GM18498 (cell line): ENCODE measurements around the gene NXT1.
"Not testable (repeated sequence)": the region's sequence is repeated elsewhere in the genome, so short reads cannot be mapped to it uniquely, and the experiment has no call there.

ENCODE experiments used
- ATAC-seq: cut with Tn5 transposase; IDR thresholded peaks from one replicate; pipeline ENCODE4 v1.9.1; 2021; ENCODE audit warnings: mild to moderate bottlenecking, moderate library complexity; ENCODE audit not compliant: unreplicated experiment

NXT1 gene

DNA sequence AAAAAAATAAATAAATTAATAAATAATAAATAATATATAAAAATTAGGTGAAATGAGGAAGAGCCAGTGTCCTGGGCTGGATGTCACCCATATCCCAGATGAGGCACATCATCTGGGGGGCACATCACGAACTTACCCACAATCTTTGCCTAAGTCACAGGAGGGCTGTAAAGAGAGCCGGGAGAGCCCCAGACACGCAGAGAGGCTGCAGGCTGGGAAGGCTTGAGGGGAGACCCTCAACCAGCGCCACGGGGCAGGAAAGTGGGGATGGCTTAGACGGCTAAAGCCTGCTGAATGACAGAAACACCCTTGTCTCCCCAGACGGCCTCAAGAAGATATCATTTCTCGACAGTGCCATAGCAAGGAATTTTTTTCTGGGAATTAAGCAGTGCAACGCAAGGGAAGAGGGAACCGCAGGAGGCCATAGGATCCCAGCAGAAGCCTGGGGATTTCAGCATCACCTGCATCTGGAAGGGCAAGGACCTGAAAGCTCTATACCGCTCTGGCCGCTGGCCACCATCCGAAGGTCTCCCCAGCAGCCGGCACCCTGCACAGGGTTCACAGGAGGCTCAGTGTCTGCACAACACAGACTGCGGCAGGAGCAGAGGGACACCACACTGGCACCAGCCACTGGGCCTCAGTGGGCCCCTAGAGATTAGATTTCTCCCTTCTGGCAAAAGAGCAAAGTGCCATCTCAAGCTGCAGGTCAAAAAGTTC, 22.8 kb upstream of the NXT1 start:
- no peak for ATAC-seq

DNA sequence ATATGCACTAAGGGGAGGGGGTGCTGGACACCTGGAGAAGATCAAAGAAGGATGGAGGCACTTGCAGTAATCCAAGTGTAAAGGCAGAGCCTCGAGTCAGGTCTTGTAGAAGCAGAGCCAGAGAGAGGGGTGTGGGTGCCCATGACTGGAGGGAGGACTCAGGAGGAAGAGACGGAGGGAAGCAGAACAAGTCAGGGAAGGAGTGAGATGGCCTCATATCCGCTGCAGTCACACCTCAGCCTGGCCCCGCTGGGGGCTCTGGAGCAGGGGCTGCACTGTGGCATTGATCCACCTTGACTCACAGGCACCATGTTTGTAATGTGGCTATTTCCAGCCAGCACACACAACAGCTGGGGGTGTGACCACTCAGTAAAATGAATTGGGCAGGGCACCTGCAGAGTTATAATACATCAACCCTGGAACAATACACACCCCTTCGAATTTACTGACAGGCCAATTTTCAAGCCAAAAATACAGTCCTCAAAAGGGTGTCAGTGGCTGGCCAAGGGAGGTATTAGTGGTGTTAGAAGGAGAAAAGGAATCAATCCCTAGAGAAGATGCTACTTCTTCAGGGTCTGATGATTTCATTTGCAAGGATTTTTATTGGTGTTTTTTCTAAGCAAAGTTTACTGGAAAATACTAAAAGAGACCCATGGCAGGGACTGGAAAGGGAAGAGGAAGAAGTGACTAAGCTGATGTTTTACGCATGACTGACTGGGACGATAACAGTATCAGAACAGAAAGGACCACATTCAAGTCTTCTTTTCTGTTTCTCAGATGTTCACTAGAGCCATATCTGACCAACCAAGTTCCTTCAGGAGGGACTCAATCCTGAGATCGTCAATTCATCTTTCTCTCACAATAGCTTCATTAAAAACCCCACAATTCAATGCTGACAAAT, 18.9 kb upstream of the NXT1 start:
- peak; percentile 63 for ATAC-seq

DNA sequence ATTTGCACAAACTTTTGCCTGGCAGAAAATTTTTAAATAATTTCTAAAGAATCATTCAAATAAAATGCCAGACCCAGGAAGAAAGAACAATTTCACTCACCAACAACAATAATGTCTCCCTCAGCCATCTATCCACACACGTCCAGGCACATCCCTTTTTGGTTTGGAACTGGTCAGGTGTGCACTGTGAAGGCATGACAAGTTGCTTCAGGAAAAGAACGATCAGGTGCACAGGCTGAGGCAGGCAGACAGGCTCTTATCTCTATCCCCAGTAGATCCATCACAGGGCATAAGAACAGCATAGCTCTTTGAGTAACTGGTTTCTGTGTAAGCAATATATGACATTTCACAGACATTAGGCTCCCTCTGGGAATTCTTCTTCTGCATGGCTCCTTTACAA, 18.1 kb upstream of the NXT1 start:
- ATAC-seq = no peak

DNA sequence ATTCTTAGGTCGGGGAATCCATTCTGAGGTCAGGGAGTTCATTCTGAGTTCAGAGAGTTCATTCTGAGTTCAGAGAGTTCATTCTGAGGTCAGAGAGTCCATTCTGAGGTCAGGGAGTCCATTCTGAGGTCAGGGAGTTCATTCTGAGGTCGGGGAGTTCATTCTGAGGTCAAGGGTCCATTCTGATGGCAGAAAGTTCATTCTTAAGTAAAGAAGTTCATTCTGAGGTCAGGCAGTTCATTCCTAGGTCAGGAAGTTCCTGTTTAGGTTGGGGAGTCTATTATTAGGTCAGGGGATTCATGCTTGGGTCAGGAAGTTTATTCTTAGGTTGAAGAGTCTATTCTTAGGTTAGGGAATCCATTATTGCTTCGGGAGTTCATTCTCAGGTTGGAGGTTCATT, 16.5 kb upstream of the NXT1 start:
- ATAC-seq = no peak

DNA sequence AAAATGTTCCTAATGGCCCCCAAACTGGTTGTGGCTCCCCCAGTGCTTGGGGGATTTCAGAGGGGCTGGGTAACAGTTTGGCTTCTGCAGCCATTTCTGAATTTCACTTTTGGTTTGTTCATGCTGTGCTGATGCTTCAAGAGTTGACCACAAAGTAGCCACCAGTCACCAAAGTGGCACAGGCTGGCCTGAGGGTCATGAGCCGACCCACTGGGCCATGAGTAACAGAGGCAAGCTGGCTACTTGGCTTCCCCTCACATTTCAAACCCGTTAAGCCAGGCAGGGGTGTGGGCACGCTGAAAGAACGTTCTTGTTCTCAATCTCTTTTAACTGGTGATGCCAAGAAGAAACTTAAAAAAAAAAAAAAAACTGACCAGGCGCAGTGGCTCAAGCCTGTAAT, 15.1 kb upstream of the NXT1 start:
- no peak for ATAC-seq

DNA sequence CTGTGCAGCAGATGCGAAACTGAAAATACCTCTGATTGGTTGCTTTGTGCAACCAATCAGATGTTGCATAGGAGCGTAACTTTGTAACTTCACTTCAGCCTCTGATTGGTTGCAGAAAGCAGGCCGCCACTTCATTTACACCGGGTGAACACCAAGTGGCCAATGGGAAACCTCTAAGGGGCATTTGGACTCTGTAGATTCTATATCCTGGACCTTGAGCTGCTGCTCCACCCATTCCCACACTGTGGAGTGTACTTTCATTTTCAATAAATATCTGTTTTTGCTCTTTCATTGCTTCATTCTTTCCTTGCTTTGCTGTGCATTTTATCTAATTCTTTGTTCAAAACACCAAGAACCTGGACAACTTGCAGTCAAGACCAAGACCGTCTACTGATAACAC, 14.1 kb upstream of the NXT1 start:
- ATAC-seq = no peak

DNA sequence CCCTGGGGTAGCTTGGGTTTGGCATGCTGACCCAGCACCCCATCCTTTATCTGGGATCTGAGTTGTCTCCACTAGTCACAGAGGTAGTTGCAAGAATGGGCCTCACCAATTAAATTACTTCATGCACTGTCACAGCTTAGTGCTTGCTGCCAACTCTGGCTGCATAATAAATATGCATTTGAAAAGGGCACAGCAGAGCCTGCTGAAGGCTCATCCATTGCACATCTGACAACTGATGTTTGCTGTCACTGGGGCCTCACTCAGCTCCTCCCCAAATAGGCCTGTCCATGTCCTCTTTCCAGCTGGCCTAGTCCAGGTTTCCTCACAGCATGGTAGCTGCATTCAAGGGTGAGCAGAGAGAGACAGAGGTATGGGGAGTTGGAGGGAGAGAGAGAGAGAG, 13.3 kb upstream of the NXT1 start:
- ATAC-seq = no peak

DNA sequence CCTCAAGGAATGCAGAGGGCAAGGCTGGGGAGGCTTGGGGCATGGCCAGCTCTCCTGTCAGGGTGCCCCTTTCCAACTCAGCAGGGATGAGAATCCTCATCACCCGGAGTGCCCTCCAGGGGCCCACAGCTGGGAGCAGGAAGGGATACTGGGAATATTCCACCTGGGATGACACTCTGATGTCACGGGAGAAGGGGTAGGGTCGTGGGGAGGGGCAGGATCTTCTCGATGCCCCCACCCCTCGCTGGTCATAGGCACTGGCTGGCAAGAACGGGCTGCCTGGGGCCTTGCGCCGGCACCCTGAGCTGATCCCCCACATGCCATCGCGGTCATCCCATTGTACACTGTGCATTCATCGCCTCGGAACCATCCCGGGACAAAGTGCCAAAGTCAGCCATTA, 10.6 kb upstream of the NXT1 start:
- ATAC-seq = no peak

DNA sequence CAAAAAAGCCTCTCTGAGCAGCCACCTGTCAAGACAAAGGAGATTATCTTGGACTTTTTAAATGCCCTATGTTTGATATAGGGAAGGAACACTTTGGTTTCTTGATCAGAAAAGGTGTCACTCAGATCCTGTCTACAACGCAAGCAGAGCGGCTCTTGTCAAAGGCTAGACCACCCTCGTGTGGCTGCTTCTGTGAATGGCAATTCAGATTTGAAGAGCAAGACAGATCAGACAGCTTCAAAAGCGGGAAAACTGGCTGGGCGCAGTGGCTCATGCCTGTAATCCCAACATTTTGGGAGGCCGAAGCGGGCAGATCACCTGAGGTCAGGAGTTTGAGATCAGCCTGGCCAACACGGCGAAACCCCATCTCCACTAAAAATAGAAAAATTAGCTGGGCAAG, 10.1 kb upstream of the NXT1 start:
- peak; percentile 59 for ATAC-seq

DNA sequence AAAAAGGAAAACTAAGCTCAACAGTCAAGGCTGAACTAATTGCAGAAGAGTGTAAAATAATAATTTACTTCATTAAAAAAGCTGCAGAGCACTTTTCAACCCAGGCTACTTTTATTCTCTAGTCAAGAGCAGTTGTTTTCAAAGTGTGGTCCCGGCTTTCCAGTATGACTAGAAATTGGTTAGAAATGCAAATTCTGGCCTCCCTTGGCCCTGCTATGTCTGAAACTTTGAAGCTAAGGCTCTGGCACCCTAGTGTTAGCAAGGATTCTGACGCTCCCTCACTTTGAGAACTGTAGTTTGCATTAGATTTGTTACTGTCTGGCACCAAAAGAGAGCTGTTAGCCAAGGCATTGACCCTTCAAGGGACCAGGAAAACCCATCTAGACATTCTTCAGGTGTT, 9.5 kb upstream of the NXT1 start:
- peak; percentile 69 for ATAC-seq

DNA sequence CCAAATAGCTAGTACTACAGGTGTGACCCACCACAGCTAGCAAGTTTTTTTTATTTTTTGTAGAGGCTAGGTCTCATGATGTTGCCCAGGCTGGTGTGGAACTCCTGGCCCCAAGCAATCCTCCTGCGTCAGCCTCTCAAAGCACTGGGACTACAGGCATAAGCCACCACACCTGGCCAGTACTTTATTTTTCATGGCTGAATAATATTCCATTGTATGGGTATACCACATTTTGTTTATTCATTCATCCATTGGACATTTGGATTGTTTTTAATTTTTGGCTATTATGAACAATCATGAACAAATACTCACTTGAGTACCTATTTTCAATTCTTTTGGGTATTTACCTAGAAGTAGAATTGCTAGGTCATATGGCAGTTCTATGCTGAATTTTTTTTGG, 7.0 kb upstream of the NXT1 start:
- no peak for ATAC-seq

DNA sequence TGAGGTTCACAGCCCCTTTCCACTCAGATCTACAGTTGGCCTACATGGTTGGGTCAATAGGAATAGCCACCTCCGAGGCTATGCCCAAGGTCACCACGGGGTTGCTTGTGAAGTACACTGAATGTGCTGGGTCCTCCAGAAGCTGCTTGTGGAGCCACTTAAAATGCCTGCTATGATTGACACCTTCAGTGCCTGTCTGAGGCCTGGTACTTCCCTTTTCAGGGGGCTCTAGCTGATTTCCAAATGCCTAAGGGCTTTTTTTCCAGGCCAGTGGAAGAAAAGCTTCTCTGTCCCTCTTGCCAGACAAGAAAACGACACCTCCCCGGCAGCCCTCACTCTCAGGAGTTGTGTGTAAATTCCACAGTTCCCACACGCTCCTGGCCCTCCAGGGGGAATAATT, 6.3 kb upstream of the NXT1 start:
- ATAC-seq = no peak

DNA sequence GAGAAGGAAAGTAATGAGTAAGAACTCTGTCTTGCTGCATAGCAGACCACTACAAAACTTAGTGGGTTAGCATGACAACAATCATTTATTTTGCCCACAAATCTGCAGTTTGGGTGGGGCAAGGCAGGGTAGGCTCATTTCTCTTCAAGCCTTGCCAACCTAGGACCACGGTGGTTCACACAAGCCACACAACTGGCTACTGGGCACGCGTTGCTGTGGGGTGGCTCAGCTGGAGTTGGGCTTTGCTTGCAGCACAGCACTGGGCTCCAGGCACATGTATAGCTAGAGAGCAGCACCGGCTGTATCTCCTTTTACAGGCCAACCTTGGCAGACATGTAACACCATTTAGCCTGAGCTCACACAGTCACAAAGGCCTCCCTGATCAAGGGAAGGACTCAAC, 4.6 kb upstream of the NXT1 start:
- ATAC-seq = no peak

DNA sequence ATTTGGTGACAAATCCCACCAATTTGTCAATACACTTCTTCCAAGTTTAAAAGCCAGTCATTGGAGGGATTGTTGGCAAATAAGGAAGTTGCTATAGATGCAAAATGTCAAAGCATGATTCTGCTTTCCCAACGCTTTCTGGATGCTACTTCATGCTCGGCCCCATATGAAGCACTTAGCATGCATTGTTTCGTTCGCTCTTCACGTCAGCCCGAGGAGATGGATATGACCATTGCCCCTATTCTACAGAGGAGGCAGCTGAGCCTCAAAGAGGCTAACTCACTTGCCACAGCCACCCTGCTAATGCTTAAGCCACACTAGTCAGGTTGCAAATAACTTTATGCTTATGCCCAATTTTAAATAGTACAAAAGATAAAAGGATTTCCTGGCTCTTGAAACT, 2.8 kb upstream of the NXT1 start:
- ATAC-seq = no peak

DNA sequence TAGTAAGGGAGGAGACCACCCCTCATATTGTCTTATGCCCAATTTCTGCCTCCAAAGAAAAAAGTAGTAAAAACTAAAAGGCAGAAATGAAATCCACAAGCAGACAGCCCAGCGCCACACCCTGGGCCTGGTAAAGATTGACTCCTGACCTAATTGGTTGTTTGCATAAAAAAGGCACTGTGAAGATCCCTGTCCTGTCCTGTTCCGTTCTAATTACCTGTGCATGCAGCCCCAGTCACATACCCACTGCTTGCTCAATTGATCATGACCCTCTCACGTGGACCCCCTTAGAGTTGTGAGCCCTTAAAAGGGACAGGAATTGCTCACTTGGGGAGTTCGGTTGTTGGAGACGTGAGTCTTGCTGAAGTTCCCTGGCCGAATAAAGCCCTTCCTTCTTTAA, 2.1 kb upstream of the NXT1 start:
- not testable (repeated sequence) for ATAC-seq

DNA sequence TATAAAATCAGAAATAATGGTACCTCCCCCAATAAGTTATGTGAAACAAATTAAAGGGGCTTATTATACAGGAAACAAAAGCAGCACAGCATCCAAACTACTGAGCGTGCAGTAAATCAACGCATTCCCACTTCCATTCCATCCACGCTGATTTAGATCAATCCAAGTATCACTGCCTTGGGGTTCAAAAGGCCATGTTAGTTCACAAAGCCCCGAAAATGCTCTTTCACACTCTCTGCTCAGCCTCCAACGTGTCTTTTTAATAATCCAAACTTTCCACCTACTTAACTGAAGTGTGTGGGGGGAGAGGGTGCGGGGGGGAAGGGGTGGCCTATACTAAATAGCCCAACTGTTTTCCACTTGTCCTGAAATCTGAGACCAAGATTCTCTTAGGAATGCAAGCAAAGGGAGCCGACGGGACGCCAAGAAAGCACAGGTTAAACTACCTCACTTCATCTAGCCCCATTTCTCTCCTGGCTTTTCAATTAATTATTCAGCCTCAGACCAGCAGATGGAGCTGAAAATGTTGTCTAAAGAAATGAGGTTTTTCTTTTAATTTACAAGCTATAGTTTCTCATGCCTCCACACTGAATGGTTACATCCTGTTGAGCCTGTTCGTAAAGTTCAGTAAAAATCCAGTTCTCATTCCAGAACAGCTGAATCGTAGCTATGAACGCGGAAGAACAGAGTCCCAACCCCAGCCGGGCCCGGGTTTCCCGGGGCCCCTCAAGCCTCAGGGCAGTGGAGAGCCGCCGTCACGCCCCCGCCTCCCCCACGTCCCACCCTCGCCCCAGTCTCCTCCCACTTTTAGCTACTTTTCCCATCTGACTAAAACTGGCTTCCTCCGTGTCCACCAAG, 1.0 kb upstream of the NXT1 start:
- peak; percentile 53 for ATAC-seq

DNA sequence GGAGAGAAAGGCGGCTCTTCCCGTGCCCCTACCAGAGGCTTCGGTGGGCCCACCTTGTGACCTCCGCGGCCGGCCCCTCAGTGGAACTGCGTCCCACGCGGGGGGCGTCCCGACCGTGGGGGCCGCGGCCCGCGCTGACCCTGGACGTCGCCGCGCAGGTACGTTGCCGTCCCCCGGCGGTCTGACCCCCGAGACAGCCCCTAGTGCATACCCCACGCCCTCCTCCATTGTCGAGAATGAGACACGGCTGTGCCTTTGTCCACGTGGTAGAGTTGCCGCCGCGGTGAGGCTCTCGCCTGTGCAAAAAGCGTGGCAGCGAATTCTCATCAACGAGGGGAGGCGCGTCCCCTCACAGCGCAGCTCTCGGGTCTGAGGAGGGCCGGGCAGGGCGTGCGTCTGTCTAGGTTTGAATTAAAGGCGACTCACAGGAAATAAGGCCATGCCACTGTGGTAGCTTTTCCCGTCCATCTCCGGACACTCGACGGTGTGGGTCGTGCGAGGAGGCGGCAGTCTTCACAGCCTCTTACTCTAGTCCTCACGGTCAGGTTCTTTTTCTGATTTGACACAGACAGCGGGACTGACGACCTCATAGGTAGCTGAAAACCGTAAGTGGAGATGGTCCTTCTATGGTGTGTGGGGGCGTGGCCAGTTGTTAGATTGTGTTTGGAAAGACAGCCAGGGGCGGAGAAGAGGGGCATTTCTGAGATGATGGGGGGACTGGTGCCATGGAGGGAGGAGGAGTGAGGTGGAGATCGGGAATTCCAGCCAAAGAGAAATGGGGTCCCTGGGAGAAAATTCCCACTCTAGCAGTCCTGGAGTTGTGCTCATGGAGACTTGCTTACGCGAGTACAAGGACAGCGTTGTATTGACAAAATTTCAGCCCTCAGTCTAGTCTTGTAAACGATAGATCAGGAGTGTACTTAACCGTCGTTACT, 580 bp downstream of the NXT1 start:
- peak; percentile 27 for ATAC-seq

DNA sequence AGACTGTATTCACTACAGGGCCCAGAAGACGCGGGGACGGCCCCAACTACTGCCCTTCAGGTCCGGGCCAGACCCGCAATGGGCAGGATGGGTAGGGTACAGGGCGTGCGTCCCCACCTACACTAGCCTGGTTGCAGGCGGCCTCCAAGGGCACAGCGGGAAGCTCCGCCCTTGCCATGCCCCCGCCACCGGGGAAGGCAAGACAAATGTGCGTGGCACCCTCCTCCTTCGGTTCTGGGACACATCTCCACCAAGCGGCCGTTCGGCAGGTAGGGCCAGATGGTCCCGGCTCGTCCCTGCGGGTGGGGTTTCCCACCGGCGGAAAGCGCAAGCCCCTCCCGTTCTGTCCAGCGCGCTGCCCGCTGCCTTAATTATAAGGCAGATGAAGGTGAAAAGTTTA, 5.6 kb downstream of the NXT1 start:
- ATAC-seq = no peak

DNA sequence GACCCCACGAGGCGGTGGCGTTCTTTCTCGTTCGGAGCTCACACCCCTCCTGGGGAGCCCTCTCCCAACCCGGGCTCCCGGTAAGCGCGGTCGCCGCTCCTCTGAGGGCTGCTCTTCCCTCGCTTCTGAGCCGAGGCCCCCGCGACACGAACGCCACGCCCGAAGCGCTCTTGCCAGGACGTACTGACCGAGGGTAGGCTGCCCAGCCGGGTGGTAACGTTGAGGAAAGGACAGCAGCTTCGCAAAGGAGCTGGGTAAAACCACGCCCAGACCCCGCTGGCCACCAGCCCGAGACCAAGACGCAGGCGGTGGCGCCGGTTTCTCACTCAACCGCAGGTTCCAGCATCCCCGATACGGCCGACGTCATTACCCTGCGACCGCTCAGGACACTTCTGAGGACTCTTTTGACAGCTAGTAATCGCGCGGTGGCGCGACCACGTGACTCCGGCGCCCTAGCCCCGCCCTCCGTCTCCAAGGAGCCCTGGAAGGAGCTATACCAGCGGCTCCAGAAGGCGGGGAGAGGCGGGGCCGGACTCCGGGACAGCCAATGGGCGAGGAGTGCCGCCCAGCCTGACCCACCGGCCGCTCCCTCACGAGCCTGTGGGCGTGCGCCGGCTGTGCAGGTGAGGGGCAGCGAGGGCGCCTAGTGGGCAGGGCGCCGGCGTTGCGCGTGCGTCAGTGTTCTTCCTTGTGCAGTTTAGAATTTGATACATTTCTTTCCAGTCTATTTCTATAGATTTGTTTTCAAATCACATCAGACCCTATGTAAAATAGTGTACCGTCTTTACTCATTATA, 7.4 kb downstream of the NXT1 start:
- ATAC-seq = peak; percentile 76

DNA sequence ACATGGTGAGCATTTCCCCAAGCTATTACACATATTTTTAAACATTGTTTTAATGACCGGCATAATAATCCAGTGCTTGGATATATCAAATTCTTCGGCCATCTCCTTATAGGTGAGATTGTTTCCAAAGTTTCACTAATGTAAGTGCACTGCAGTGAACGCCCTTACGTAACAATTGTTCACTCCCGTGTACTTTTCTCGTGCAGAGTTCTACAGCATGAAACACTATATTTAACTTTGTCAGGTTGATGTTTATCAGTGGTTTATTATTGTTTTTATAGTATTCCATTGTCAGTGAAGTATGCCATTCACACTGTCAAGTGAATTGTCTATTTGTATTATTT, 7.9 kb downstream of the NXT1 start:
- ATAC-seq = no peak
